ENCODE measurements around the gene OR5V1. TPM values are rescaled to one million over a fixed set of nuclear protein-coding genes. Genes with fewer than 3 reads are reported as not detected.
"Not testable (repeated sequence)": the region's sequence is repeated elsewhere in the genome, so short reads cannot be mapped to it uniquely, and the experiment has no call there.

Gene OR5V1
- total and polyA plus RNA-seq, 9 donors, result not detected

DNA sequence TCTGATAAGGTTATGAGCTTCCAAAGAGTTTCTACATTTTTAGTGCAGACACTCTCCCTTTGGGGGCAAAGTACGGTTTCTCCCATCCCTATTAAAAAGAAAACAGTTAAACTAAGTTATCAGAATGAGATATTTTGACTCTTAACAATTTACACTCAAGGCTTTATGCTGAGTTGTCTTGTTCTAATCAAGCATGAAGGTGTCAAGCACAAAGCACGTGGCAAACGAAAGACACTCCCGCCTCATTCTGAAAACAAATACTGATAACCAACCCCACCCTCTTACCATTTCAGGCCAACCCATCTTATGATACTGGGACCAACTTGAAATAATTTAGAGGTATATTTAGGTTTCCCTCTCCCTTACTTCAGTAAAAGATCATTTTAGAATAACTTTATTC lies 42.9 kb downstream of the OR5V1 start:
- intact Hi-C loops (cut with DNase I), result no loop called here
- no peak for TF ChIP-seq POLR2A (IDR thresholded peaks at IDR 0.05)
- no peak for TF ChIP-seq CTCF (IDR thresholded peaks at IDR 0.05)
- H3K27me3 ChIP-seq, result no peaks in the 10 kb centered on the region
- no peaks in the 10 kb centered on the region for H3K4me1 ChIP-seq (ENCODE audit: insufficient read depth)
- no peak for DNase-seq
- no peak overlapping the region for H3K27ac ChIP-seq
- no peaks in the 10 kb centered on the region for H3K9me3 ChIP-seq
- H3K4me3 ChIP-seq, result no peak overlapping the region
- WGBS, 3 donors, result 47 to 77% (median 57%) methylated on average over 4 of the region's 4 CpGs
- H3K36me3 ChIP-seq, result no peaks in the 10 kb centered on the region

- H3K27ac ChIP-seq; H3K4me3 ChIP-seq; DNase-seq; intact Hi-C loops (cut with DNase I); H3K4me1 ChIP-seq (ENCODE audit: insufficient read depth); H3K9me3 ChIP-seq; H3K36me3 ChIP-seq; H3K27me3 ChIP-seq: not testable (repeated sequence)
Measured at GRCh38 chr6:29323332-29323731, 45.3 kb downstream of the OR5V1 start.

DNA sequence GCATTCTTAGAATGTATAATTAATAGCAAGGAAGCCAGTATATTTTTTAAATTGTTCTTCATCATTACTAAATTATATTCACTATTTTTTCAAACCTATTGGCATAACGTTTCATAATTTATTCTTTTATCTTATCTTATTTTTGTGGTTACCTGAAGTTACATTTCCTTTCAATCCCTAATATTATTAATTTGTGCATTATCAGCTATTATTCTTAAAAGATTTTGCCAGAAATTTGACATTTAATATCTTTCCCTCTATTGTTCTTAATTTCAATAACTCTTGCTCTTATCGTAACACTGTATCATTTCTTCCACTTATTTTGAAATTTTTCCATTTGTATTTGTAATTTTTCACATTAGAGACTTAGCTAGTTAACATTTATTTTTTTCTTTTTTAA lies 48.7 kb downstream of the OR5V1 start:
- intact Hi-C loops (cut with DNase I), result no loop called here
- WGBS, 3 donors, result 70 to 79% (median 73%) methylated on average over 2 of the region's 2 CpGs
- H3K4me1 ChIP-seq (ENCODE audit: insufficient read depth), result no peaks in the 10 kb centered on the region
- no peak for DNase-seq
- no peak overlapping the region for H3K4me3 ChIP-seq
- no peaks in the 10 kb centered on the region for H3K9me3 ChIP-seq
- H3K27ac ChIP-seq, result no peak overlapping the region
- TF ChIP-seq POLR2A (IDR thresholded peaks at IDR 0.05) (no peak), CTCF (IDR thresholded peaks at IDR 0.05) (no peak), EP300 (IDR thresholded peaks at IDR 0.05) (no peak)
- no peaks in the 10 kb centered on the region for H3K36me3 ChIP-seq
- no peaks in the 10 kb centered on the region for H3K27me3 ChIP-seq

Other genes with a start within 250 kb of the OR5V1 start
- gene OR2J2, start 198.0 kb downstream of the OR5V1 start, total RNA-seq, result under 1 TPM in 2 of 7 donors, not detected in 5; 0.15 to 0.23 TPM
- not detected for gene OR2J2, start 198.0 kb downstream of the OR5V1 start, polyA plus RNA-seq
- gene OR14J1, start 67.2 kb downstream of the OR5V1 start, total RNA-seq, result under 1 TPM in 1 of 7 donors, not detected in 6; 0.34 TPM
- gene OR14J1, start 67.2 kb downstream of the OR5V1 start, polyA plus RNA-seq, result not detected
- not detected for gene OR12D3, start 6.4 kb upstream of the OR5V1 start, total RNA-seq
- not detected for gene OR12D3, start 6.4 kb upstream of the OR5V1 start, polyA plus RNA-seq
- under 1 TPM in 1 of 7 donors, not detected in 6; 0.24 TPM for gene OR12D2, start 26.8 kb upstream of the OR5V1 start, total RNA-seq
- not detected for gene OR12D2, start 26.8 kb upstream of the OR5V1 start, polyA plus RNA-seq
- gene OR12D1, start 46.1 kb upstream of the OR5V1 start, total RNA-seq, result not detected
- not detected for gene OR12D1, start 46.1 kb upstream of the OR5V1 start, polyA plus RNA-seq
- not detected for gene OR10C1, start 70.4 kb upstream of the OR5V1 start, total RNA-seq
- gene OR10C1, start 70.4 kb upstream of the OR5V1 start, polyA plus RNA-seq, result not detected
- gene OR11A1, start 88.2 kb upstream of the OR5V1 start, total RNA-seq, result not detected
- gene OR11A1, start 88.2 kb upstream of the OR5V1 start, polyA plus RNA-seq, result not detected
- not detected for gene OR2H1, start 88.3 kb upstream of the OR5V1 start, total RNA-seq
- gene OR2H1, start 88.3 kb upstream of the OR5V1 start, polyA plus RNA-seq, result not detected
- not detected for gene MAS1L, start 119.1 kb upstream of the OR5V1 start, total RNA-seq
- gene MAS1L, start 119.1 kb upstream of the OR5V1 start, polyA plus RNA-seq, result under 1 TPM in 1 of 2 donors, not detected in 1; 0.15 TPM
- under 1 TPM in 6 of 7 donors, not detected in 1; 0.22 to 0.60 (median 0.34) TPM for gene UBD, start 190.9 kb upstream of the OR5V1 start, total RNA-seq
- 1 to 10 TPM in 1 of 2 donors, not detected in 1; 4.2 TPM for gene UBD, start 190.9 kb upstream of the OR5V1 start, polyA plus RNA-seq
- not detected for gene OR2H2, start 216.3 kb upstream of the OR5V1 start, total RNA-seq
- not detected for gene OR2H2, start 216.3 kb upstream of the OR5V1 start, polyA plus RNA-seq

All from ovary (tissue), 9 donors.